GM18505 (cell line): ENCODE data around the gene MLC1.

Experiments used
- ATAC-seq: cut with Tn5 transposase; IDR thresholded peaks from one replicate; pipeline ENCODE4 v1.9.1; 2021; ENCODE audit not compliant: unreplicated experiment
- POLR2A ChIP-seq: IDR thresholded peaks from 4 replicates; pipeline ENCODE4 v1.6.1; 2011; ENCODE audit warnings: borderline replicate concordance; ENCODE audit not compliant: insufficient read depth, insufficient read length; ENCODE audit errors: extremely low read depth

The MLC1 gene

DNA sequence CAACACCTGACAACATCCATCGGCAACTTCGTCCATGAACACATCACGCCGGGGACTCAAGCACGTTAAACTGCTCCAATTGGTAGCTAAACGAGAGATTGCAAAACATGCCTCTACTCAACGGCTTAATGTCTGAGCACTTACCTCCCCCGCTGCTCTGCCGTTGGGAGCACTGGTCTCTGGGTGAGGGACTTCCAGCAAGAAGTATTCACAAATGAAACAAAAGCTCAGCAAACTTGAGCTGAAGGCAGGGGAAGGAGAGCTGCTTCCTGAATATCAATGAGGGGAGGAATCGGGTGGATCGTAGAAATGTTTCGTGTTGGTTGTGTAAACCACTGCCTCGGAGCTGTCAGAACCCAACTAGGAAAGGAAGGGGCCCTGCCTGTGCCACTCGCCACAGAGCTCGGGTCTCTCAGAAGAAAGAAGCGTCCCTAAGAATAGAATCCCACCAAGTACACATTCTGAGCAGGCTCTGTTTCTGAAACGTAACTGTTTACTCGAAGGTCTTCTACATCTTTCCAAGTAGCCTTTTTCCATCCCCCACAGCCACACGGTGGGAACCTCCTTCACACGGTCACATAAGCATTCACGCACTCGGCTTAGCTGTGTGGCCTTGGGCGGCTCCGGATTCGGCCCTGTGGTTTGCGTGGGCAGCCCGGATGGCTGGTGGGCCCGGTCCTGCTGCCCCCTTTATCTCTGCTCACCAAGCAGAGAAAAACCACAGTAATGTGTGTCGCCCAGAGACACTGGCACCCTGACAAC is at the start of gene MLC1:
MLC1 (minus strand) TSS at position 216 of the 762 bp plus-strand sequence. CDS start 524 bp downstream, outside the sequence.
- no peak for TF ChIP-seq POLR2A
- ATAC-seq: no peak

DNA sequence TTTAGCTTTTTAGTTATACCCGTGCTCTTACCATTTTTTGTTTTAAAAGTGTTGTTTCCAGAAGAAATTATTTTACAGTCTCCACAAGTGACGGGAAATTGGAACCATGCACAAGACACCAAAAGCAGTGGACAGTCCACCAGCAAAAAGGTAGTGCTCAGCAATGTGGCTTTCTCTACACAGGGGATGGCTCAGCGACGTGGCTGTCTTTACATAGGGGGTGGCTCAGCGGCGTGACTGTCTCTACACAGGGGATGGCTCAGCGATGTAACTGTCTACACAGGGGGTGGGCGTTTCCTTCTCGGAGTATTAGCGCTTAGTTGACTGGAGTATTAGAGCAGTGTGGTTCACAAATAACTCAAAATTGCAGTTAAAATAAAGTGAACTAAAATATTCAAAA is 49.3 kb upstream of the MLC1 start:
- ATAC-seq: no peak

DNA sequence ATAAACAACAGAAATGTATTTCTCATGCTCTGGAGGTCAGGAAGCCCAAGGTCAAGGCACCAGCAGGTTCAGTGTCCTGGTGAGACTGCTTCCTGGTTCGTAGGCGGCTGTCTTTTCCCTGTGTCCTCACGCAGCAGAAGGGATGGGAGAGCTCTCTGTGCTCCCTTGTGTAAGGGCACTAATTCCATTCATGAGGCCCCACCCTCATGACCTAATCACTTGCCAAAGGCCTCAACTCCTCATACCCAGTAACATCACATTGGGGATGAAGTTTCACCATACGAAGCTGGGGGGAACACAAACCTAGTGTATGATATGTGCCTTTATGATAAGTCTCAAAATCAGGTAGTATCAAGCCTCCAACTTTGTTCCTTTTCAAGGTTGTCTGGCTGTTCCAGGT is 46.7 kb upstream of the MLC1 start:
- no peak for TF ChIP-seq POLR2A
- ATAC-seq: no peak

More for the DNA sequence above, 49.3 kb upstream of the MLC1 start:
- TF ChIP-seq POLR2A: no peak

DNA sequence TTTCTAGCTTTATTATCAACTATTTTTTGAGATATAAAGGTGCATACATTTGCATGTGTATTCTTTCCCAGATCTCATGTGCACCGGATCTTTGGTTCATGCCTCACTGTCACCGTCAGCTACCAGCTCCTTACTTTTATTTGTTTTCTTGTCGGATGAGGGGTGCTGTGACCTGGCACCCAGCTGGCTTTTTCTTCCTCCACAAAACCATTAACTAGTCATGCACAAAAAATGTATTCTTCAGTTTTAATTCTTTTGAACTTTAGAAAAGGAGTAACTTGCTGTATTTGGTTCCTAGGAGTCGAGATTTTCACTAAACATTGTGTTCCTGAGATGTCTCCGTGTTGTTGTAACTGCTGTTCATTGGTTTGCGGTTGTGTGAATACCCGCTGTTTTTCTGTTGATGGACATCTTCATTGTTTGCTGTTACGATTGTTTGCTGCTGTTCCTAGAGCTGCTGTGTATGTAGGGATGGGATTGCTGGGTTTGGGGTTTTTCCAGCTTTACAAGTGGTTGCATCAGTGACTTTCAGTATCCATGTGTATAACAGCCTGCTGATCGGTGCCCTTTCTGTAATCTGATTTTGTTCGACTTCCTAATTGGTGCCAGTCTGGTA is 44.0 kb upstream of the MLC1 start:
- TF ChIP-seq POLR2A: no peak
- no peak for ATAC-seq

DNA sequence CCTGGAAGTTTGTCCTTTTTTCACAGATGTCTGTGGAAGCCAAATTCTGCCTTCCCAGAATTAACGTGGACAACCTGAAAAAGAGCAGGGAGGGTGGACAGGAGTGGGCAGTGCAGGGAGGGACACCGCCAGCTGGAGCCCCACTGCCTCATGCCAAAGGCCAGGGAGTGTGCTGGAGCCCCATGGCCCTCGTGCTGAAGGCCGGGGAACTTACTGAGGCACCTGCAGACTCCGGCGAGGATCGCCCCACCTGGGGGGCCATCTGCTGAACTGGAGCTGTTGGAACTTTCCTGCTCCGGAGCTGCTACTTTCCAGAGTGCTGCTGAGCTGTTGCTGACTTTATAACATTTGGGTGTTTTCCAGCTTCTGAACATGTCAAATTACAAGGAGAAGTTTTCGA is 39.8 kb upstream of the MLC1 start:
- no peak for TF ChIP-seq POLR2A
- no peak for ATAC-seq

DNA sequence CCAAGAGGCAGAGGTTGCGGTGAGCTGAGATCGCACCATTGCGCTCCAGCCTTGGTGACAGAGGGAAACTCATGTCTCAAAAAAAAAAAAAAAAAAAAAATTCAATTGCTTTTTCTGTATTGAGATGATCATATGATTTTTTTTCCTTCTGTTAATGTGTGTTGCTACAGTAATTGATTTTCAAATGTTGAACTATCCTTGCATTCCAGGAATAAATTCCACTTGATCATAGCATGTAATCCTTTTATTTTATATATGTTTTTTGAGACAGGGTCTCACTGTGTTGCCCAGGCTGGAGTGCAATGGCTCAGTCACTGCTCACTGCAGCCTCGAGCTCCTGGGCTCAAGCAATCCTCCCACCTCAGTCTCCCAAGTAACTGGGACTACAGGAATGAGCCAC is 37.9 kb upstream of the MLC1 start:
- TF ChIP-seq POLR2A: no peak
- ATAC-seq: no peak

DNA sequence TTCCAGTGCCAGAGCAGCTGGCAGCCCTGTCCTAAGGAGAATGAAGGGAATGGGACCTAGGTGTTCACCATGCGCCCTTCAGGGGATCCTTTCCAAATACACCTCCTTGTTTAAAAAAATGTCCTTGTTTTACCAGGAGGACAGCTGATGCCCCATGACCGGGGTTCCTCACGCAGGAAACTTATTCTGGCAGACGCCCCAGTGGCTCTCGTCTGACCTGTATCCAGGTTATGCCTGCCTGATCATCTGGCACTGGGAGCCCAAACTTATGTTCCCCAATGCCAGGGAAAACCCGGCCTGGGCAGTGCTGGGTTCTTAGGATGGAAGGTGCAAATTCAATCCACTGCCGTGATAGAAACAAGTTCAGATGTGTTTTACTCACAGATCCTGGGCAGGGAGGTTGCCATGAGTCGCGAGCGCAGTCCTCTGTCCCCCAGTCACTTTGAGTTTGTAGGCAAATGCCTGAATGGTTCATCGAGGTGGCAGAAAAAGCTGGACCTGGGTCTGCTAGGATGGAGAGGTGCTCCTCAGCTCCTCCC is 36.0 kb upstream of the MLC1 start:
- TF ChIP-seq POLR2A: no peak

DNA sequence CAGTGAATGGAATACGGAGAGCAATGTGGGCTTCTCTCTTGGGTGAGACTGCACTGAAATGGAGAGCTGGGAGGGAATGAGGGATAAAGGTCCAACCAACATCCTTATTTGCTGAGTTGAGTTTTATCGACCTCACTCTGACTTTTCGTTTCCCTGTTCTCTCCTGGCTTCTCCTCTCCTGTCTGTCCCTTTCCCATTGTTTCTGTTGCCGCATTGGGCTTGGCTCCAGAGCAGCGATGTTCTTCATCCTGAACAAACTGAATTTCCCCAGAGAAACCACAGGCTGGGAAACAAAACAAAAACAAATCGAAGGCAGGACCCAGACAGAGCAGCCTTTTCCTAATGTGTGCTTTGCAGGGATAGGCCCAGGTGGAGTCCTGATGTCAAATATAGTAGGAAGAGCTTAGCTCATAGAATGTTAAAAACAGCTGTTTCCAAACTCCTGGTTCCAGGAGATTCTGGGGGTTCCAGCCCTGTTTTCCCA is 34.6 kb upstream of the MLC1 start:
- TF ChIP-seq POLR2A: no peak
- ATAC-seq: no peak

More for the DNA sequence above, 36.0 kb upstream of the MLC1 start:
- no peak for ATAC-seq

DNA sequence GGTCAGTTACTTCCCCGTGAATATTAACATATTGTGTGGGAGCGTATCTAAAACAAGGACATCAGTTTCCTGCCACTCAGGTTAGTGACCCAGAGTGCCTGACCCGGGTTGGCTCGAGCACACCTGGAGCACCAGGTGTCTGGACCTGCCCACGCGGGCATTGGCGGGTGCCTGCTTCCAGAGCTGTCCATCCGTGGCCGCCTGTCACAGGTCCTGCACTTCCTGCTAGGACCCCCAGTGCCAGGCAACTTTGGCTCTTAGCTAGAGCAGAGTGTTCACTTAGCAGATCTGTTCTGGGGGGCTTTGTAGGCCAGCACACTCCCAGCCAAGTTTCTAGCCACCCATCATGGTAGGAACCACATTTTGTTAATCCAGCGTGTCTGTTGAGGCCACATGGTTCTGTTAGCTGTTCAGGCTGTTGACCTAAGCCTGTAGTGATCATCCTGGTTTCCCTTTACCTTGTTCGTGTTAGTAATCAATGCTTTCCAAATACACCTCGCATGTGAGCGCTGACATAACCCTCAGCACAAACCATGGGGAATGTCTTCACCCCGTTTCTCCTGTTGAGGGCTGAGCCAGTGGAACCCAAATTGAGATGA is 34.0 kb upstream of the MLC1 start:
- ATAC-seq: no peak
- TF ChIP-seq POLR2A: no peak

DNA sequence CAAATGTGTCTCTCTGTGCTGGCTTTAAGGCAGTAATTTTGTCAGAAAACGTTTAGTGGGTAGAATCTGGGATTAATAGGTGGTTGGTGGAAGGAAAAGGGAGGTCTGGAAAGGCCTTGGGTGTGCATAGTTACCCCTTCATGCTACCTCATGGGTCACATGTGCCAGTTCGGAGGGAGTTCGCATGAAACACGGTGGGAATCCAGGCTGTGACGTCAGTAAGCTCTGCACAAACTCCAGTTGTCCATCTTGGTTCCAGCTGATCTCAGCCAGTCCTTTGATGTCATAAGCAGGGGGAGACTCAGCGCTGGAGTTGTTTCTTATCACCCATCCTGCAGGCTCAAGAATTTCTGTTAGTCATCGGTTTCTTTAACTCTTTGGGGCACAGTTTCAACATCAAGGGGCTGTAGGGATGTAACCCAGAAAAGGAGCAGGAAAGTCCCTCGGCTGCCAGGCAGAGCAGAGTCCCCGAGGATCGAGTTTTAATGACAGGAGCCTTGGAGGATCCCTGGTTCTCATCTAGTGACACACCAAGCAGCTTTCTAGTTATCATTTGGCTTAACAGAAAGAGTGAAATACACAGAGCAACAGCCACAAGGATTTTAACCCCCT is 33.4 kb upstream of the MLC1 start:
- no peak for TF ChIP-seq POLR2A
- ATAC-seq: no peak

DNA sequence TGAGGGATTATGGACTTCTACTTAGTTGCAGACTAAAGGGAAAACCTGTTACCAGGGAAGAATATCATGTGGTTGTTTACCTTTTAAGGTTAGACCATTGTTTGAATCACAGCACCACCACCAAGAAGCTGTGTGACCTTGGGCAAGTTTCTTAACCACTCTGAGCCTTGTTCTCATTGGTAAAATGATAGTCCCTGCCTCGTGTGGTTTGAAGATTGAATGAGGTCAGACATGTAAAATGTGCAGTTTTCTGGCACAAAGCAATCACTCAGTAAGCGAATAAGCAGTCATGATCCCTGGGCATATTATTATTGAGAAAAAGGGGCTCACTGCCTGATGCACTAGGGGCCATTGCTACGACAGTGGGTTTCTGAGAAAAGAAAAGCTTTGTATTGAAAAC is 32.9 kb upstream of the MLC1 start:
- TF ChIP-seq POLR2A: no peak
- ATAC-seq: no peak

DNA sequence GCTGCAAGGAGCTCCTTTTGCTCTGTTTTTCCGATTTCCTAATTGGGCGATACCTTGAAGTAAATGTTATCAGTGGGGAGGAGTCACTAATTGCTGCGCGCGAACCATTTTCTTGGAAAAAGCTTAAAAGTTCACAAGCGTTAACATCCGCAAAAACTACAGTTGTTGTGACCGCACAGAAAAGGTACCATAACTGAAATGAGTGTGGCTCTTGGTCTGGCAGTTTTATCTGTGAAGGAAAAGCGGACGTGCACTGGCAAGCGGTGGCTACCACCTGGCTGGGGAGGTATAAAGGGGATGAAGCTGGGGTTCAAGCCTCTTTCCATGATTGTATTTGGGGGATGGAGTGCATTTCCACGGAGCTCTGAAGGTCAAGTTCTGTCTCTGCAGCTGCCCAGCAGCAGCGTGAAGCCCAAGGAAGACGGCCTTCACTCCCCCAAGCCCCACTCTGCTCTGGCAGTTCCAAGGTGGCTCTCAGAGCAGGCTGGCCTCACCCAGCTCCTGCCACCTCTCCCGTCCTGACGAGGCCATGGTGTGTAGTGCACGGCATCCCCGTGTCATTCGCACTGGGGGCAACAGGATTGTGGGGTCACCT is 32.0 kb upstream of the MLC1 start:
- no peak for TF ChIP-seq POLR2A
- no peak for ATAC-seq

DNA sequence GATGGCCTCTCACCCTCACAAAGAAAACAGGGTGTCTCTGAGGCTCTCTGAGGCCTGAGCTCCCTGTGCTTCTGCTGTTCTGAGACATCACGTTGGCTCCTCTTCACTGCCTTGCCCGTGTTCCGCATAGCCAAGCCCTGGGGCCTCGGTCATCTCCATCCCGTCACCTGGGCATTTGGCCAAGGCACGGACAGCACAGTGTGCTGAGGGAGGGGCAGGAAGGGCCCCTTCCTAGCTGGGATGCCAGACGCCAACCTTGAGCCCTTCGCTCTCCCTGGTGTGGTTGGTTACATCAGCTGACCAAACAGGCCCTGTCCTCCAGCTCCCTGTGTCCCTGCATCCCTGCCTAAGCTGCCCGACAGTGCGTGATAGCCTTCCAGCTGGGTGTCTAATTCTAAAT is 30.5 kb upstream of the MLC1 start:
- no peak for ATAC-seq

More for the DNA sequence above, 30.5 kb upstream of the MLC1 start:
- no peak for TF ChIP-seq POLR2A
